DND-41 (cell line): ENCODE results near the gene KDM5A.
"Not testable (repeated sequence)": the region's sequence is repeated elsewhere in the genome, so short reads cannot be mapped to it uniquely, and the experiment has no call there.

Experiments
- ATAC-seq: fragments of 200-7000 bp; cut with Tn5 transposase; 3 replicates; pipeline ENCODE4 v1.9.1; 2021; ENCODE audit warnings: low read depth; ENCODE audit not compliant: insufficient read depth
- DNase-seq: peaks from one replicate; pipeline ENCODE4 v3.0.0-alpha.2; 2020
- H2AFZ ChIP-seq: 2 replicates; pipeline ENCODE4 v1.6.0; 2012; ENCODE audit warnings: low read depth, low read length
- H3K27ac ChIP-seq: 2 replicates; pipeline ENCODE4 v1.5.1; 2012; ENCODE audit warnings: low read length, inconsistent platforms
- H3K27me3 ChIP-seq: fragments of 200-600 bp; sonication (generic); 2 replicates; pipeline ENCODE4 v1.6.0; 2012; ENCODE audit warnings: low read length, mild to moderate bottlenecking, inconsistent platforms; ENCODE audit not compliant: insufficient read depth, poor library complexity
- H3K36me3 ChIP-seq: 2 replicates; pipeline ENCODE4 v1.5.1; 2012; ENCODE audit warnings: low read length, inconsistent platforms; ENCODE audit not compliant: insufficient read depth
- H3K4me1 ChIP-seq: 2 replicates; pipeline ENCODE4 v1.5.1; 2012; ENCODE audit warnings: mild to moderate bottlenecking, low read length; ENCODE audit not compliant: insufficient read depth
- H3K4me2 ChIP-seq: 2 replicates; pipeline ENCODE4 v1.6.0; 2012; ENCODE audit warnings: mild to moderate bottlenecking, moderate library complexity, low read length, inconsistent platforms; ENCODE audit not compliant: insufficient read depth
- H3K4me3 ChIP-seq, 2 experiments: fragments of 200-600 bp in 1 of 2; shearing (Covaris generic) in 1 of 2; 2 replicates each; pipeline ENCODE4 v1.5.1; 2012 to 2016; ENCODE audit warnings: inconsistent platforms in 2 of 2, low read length in 2 of 2, mild to moderate bottlenecking in 2 of 2, low read depth in 1 of 2, moderate library complexity in 1 of 2
- H3K79me2 ChIP-seq: 2 replicates; pipeline ENCODE4 v1.6.0; 2012; ENCODE audit warnings: low read length, inconsistent platforms; ENCODE audit not compliant: insufficient read depth
- H3K9ac ChIP-seq: 2 replicates; pipeline ENCODE4 v1.6.0; 2012; ENCODE audit warnings: low read depth, mild to moderate bottlenecking, inconsistent platforms, low read length, moderate library complexity
- H3K9me3 ChIP-seq: 2 replicates; pipeline ENCODE4 v1.5.1; 2012; ENCODE audit warnings: low read length, moderate library complexity, mild to moderate bottlenecking, inconsistent platforms; ENCODE audit not compliant: insufficient read depth, severe bottlenecking
- H4K20me1 ChIP-seq: 2 replicates; pipeline ENCODE4 v1.6.0; 2012; ENCODE audit warnings: low read length; ENCODE audit not compliant: insufficient read depth
- CTCF ChIP-seq: IDR thresholded peaks from 2 replicates; pipeline ENCODE4 v1.5.1; 2012; ENCODE audit warnings: borderline replicate concordance, low read length, moderate library complexity, mild to moderate bottlenecking; ENCODE audit not compliant: poor library complexity, severe bottlenecking; ENCODE audit errors: extremely low read depth
- EZH2 ChIP-seq: IDR thresholded peaks from 3 replicates; pipeline ENCODE4 v1.6.1; 2012; ENCODE audit warnings: borderline replicate concordance, low read depth, mild to moderate bottlenecking, moderate library complexity, low read length, inconsistent platforms; ENCODE audit not compliant: severe bottlenecking

Gene KDM5A

GRCh38 chr12:307406-307805 lies 81.7 kb downstream of the KDM5A start:
- ATAC-seq (no peak), DNase-seq (no peak)
- Histone ChIP-seq H3K27ac (no peak overlapping the region), H4K20me1 (no peaks in the 10 kb centered on the region), H3K36me3 (peaks cover 99% of the 10 kb centered on the region), H3K9ac (no peak overlapping the region), H3K4me2 (no peak overlapping the region), H3K4me3 (no peak overlapping the region), H3K27me3 (no peaks in the 10 kb centered on the region), H2AFZ (no peak overlapping the region), H3K79me2 (peaks cover 22% of the 10 kb centered on the region), H3K4me1 (peaks cover 10% of the 10 kb centered on the region; the same call in 1 of the 2 replicates), H3K9me3 (no peaks in the 10 kb centered on the region)
- TF ChIP-seq EZH2: no peak
- TF ChIP-seq CTCF: no peak

DNA sequence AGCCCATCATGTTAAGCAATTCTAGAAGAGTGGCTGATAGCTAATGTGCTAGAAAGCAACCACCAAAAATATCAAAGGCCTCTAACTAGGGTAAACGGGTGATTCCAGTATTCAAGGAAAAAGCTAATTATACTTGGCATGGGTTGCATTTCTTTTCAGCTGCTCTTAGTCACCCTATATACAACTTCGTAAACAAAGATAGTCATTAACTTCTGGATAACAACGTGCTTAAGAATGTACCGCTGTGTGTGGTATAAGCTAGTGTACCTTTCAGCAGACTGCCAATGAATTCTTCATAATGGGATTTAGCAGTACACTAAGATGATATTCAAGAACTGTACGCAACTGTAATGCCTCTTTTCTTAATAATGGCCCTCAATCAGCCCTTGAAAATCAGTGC lies 84.3 kb downstream of the KDM5A start:
- H3K36me3 ChIP-seq: peaks cover 84% of the 10 kb centered on the region
- H3K9me3 ChIP-seq: no peaks in the 10 kb centered on the region
- no peaks in the 10 kb centered on the region for H3K27me3 ChIP-seq
- ATAC-seq: no peak
- peaks cover 10% of the 10 kb centered on the region; the same call in 1 of the 2 replicates for H3K4me1 ChIP-seq
- H4K20me1 ChIP-seq: no peaks in the 10 kb centered on the region
- TF ChIP-seq EZH2 (no peak), CTCF (no peak)
- H3K4me3 ChIP-seq: no peak overlapping the region
- no peak for DNase-seq
- H3K9ac ChIP-seq: no peak overlapping the region
- no peak overlapping the region for H3K4me2 ChIP-seq
- peaks cover 34% of the 10 kb centered on the region for H3K79me2 ChIP-seq
- H3K27ac ChIP-seq: no peak overlapping the region
- H2AFZ ChIP-seq: no peak overlapping the region

DNA sequence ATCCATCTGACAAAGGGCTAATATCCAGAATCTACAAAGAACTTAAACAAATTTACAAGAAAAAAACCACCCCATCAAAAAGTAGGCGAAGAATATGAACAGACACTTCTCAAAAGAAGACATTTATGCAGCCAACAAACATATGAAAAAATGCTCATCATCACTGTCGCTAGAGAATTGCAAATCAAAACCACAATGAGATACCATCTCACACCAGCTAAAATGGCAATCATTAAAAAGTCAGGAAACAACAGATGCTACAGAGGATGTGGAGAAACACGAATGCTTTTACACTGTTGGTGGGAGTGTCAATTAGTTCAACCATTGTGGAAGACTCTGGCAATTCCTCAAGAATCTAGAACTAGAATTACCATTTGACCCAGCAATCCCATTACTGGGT lies 86.4 kb downstream of the KDM5A start:
- not testable (repeated sequence) for H3K9ac ChIP-seq, ATAC-seq, H3K27ac ChIP-seq, H3K4me1 ChIP-seq, H4K20me1 ChIP-seq, H3K9me3 ChIP-seq, H3K4me2 ChIP-seq, H3K27me3 ChIP-seq, H3K4me3 ChIP-seq, H2AFZ ChIP-seq, DNase-seq
- Histone ChIP-seq H3K36me3 (peaks cover 76% of the 10 kb centered on the region), H3K79me2 (peaks cover 41% of the 10 kb centered on the region)

DNA sequence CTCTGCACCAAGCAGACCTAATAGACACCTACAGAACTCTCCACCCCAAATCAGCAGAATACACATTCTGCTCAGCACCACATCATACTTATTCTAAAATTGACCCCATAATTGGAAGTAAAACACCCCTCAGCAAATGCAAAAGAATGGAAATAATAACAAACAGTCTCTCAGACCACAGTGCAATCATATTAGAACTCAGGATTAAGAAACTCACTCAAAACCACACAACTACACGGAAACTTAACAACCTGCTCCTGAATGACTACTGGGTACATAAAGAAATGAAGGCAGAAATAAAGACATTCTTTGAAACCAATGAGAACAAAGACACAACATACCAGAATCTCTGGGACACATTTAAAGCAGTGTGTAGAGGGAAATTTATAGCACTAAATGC lies 89.0 kb downstream of the KDM5A start:
- not testable (repeated sequence) for H3K9ac ChIP-seq, ATAC-seq, DNase-seq, H4K20me1 ChIP-seq, H3K4me1 ChIP-seq, H3K4me2 ChIP-seq, H2AFZ ChIP-seq, H3K27me3 ChIP-seq, H3K4me3 ChIP-seq, H3K27ac ChIP-seq, H3K9me3 ChIP-seq
- Histone ChIP-seq H3K36me3 (peaks cover 76% of the 10 kb centered on the region), H3K79me2 (peaks cover 41% of the 10 kb centered on the region)

- Histone ChIP-seq H3K79me2 (peaks cover 38% of the 10 kb centered on the region), H3K36me3 (peaks cover 77% of the 10 kb centered on the region)
- not testable (repeated sequence) for H2AFZ ChIP-seq, ATAC-seq, H4K20me1 ChIP-seq, H3K4me2 ChIP-seq, DNase-seq, H3K9ac ChIP-seq, H3K4me1 ChIP-seq, H3K4me3 ChIP-seq, H3K27ac ChIP-seq, H3K27me3 ChIP-seq, H3K9me3 ChIP-seq
Measured at GRCh38 chr12:299511-299910, 89.6 kb downstream of the KDM5A start.

- not testable (repeated sequence) for H3K4me3 ChIP-seq, H4K20me1 ChIP-seq, H3K27me3 ChIP-seq, DNase-seq, H3K27ac ChIP-seq, H3K9ac ChIP-seq, H3K4me2 ChIP-seq, H2AFZ ChIP-seq, ATAC-seq, H3K4me1 ChIP-seq, H3K9me3 ChIP-seq
- peaks cover 76% of the 10 kb centered on the region for H3K36me3 ChIP-seq
- peaks cover 24% of the 10 kb centered on the region for H3K79me2 ChIP-seq
Measured at GRCh38 chr12:298059-298458, 91.1 kb downstream of the KDM5A start.
